ENCODE results near the gene SH3BP5.

- TF ChIP-seq, protein P1, sequence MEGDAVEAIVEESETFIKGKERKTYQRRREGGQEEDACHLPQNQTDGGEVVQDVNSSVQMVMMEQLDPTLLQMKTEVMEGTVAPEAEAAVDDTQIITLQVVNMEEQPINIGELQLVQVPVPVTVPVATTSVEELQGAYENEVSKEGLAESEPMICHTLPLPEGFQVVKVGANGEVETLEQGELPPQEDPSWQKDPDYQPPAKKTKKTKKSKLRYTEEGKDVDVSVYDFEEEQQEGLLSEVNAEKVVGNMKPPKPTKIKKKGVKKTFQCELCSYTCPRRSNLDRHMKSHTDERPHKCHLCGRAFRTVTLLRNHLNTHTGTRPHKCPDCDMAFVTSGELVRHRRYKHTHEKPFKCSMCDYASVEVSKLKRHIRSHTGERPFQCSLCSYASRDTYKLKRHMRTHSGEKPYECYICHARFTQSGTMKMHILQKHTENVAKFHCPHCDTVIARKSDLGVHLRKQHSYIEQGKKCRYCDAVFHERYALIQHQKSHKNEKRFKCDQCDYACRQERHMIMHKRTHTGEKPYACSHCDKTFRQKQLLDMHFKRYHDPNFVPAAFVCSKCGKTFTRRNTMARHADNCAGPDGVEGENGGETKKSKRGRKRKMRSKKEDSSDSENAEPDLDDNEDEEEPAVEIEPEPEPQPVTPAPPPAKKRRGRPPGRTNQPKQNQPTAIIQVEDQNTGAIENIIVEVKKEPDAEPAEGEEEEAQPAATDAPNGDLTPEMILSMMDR (conservative IDR thresholded peaks at IDR 0.05 in 1 of 2, IDR thresholded peaks at IDR 0.05 in 1 of 2; ENCODE audit: extremely low read depth in 1 of 2, insufficient read depth in 1 of 2, low read depth in 1 of 2, low read length in 2 of 2) = no peak
- TF ChIP-seq EZH2 (IDR thresholded peaks at IDR 0.05; ENCODE audit: borderline replicate concordance, low read length) = no peak
Measured at GRCh38 chr3:15307580-15307979, 24.8 kb downstream of the SH3BP5 start.

Measured in mammary epithelial cell (primary cell).